GM12878 (cell line): ENCODE results near the gene ARL13A. TPM values are rescaled to one million over a fixed set of nuclear protein-coding genes. Genes with fewer than 3 reads are reported as not detected.

Source experiments
- ATAC-seq: fragments of 200-7000 bp; cut with Tn5 transposase; 3 replicates; pipeline ENCODE4 v1.9.1; 2020; ENCODE audit warnings: mild to moderate bottlenecking, moderate library complexity
- BruUV-seq: library from RNA; stranded (reverse); fragments of 400-500 nt; replicated peaks from 2 replicates; lab custom pipeline; 2021; lab: Mats Ljungman, UMichigan
- CTCF ChIA-PET: fragments of 300-600 bp; sonication (Branson Sonifier 250); formaldehyde crosslinking; extraction: SDS; loops from one replicate; lab custom pipeline; 2021; ENCODE audit warnings: inconsistent platforms; lab: Yijun Ruan, JAX
- POLR2A ChIA-PET: fragments of 350-600 bp; formaldehyde crosslinking; extraction: SDS; loops from one replicate; lab custom pipeline; 2021; ENCODE audit warnings: inconsistent platforms; lab: Charles Lee
- RAD21 ChIA-PET: fragments of 300-600 bp; sonication (Branson Sonifier 250); formaldehyde crosslinking; loops from one replicate; lab custom pipeline; 2023; ENCODE audit warnings: antibody characterized with exemption; ENCODE audit not compliant: unreplicated experiment; lab: Charles Lee
- SMC1A ChIA-PET: fragments of 300-600 bp; sonication (Branson Sonifier 250); formaldehyde crosslinking; loops from one replicate; lab custom pipeline; 2023; ENCODE audit not compliant: unreplicated experiment, uncharacterized antibody; lab: Charles Lee
- DNase-seq: peaks from one replicate; pipeline ENCODE4 v3.0.0-alpha.2; 2011; ENCODE audit warnings: low read depth, low spot score
- FAIRE-seq: peaks from 3 replicates; lab custom pipeline; 2011; peaks lifted over from hg19 to GRCh38; lab: Jason Lieb, UNC
- H2AFZ ChIP-seq: 2 replicates; pipeline ENCODE4 v1.6.0; 2011; ENCODE audit warnings: low read depth, low read length, control low read depth; ENCODE audit not compliant: control insufficient read depth
- H3K27ac ChIP-seq: 2 replicates; pipeline ENCODE4 v1.5.1; 2011; ENCODE audit warnings: control low read depth; ENCODE audit not compliant: control insufficient read depth, insufficient read depth
- H3K27me3 ChIP-seq, 2 experiments: replicated peaks in 1 of 2; 2 replicates each; pipeline versions ENCODE4 v1.6.0 to v1.6.1; 2011; ENCODE audit warnings: low read length in 1 of 2; ENCODE audit not compliant: control insufficient read depth in 2 of 2, insufficient read depth in 2 of 2
- H3K36me3 ChIP-seq, 2 experiments: 2 replicates each; pipeline ENCODE4 v1.5.1; 2011; ENCODE audit warnings: low read length in 1 of 2; ENCODE audit not compliant: control insufficient read depth in 2 of 2, insufficient read depth in 2 of 2
- H3K4me1 ChIP-seq: 2 replicates; pipeline ENCODE4 v1.6.1; 2011; ENCODE audit warnings: mild to moderate bottlenecking, low read length, moderate library complexity, mixed read lengths; ENCODE audit not compliant: control insufficient read depth, insufficient read depth
- H3K4me2 ChIP-seq: 2 replicates; pipeline ENCODE4 v1.6.0; 2011; ENCODE audit warnings: control low read depth; ENCODE audit not compliant: control insufficient read depth, insufficient read depth
- H3K4me3 ChIP-seq: fragments of 200-600 bp; sonication (generic); 2 replicates; pipeline ENCODE4 v1.5.1; 2016
- H3K79me2 ChIP-seq: 2 replicates; pipeline ENCODE4 v1.6.0; 2011; ENCODE audit warnings: low read length; ENCODE audit not compliant: control insufficient read depth, insufficient read depth
- H3K9ac ChIP-seq: 2 replicates; pipeline ENCODE4 v1.8.0; 2011; ENCODE audit warnings: low read length, control low read depth, mixed read lengths; ENCODE audit not compliant: control insufficient read depth, insufficient read depth
- H3K9me3 ChIP-seq: replicated peaks from 3 replicates; pipeline ENCODE4 v1.5.1; 2011; ENCODE audit warnings: mild to moderate bottlenecking, low read length; ENCODE audit not compliant: control insufficient read depth, insufficient read depth
- H4K20me1 ChIP-seq: 2 replicates; pipeline ENCODE4 v1.6.0; 2011; ENCODE audit not compliant: control insufficient read depth, insufficient read depth
- CHD4 ChIP-seq: fragments of 200-600 bp; sonication (generic); IDR thresholded peaks from 2 replicates; pipeline ENCODE4 v1.6.1; 2016; ENCODE audit warnings: mild to moderate bottlenecking
- CREM ChIP-seq: IDR thresholded peaks from 2 replicates; pipeline ENCODE4 v1.6.1; 2014; ENCODE audit warnings: antibody characterized with exemption, low read depth
- ETV6 ChIP-seq, 2 experiments: fragments of 450-650 bp in 1 of 2; IDR thresholded peaks in 1 of 2; conservative IDR thresholded peaks in 1 of 2; 2 replicates each; pipeline ENCODE4 v1.6.1; 2014; ENCODE audit warnings: antibody characterized with exemption in 1 of 2, borderline replicate concordance in 1 of 2, low read depth in 1 of 2, mild to moderate bottlenecking in 1 of 2, moderate library complexity in 1 of 2
- HCFC1 ChIP-seq: fragments of 150-350 bp; IDR thresholded peaks from 2 replicates; pipeline ENCODE4 v1.6.1; 2014; ENCODE audit warnings: low read length
- HDAC6 ChIP-seq: fragments of 200-600 bp; sonication (generic); IDR thresholded peaks from one replicate; pipeline ENCODE4 v1.8.0; 2017; ENCODE audit warnings: antibody characterized with exemption; ENCODE audit not compliant: unreplicated experiment
- IRF3 ChIP-seq: fragments of 450-650 bp; IDR thresholded peaks from 2 replicates; pipeline ENCODE4 v1.6.1; 2014; ENCODE audit warnings: mild to moderate bottlenecking
- NFYA ChIP-seq: IDR thresholded peaks from 2 replicates; pipeline ENCODE4 v1.6.1; 2011; ENCODE audit warnings: low read depth, mild to moderate bottlenecking, low read length, improper control_type of control experiment, borderline replicate concordance
- RCOR1 ChIP-seq: conservative IDR thresholded peaks from 2 replicates; pipeline ENCODE4 v1.6.1; 2012; ENCODE audit warnings: low read depth, low read length, improper control_type of control experiment
- SP1 ChIP-seq: IDR thresholded peaks from one replicate; pipeline ENCODE4 v1.6.1; 2011; ENCODE audit warnings: low read depth, low read length
- SUZ12 ChIP-seq: fragments of 200-600 bp; sonication (generic); IDR thresholded peaks from one replicate; pipeline ENCODE4 v1.6.1; 2018; ENCODE audit warnings: antibody characterized with exemption, mild to moderate bottlenecking; ENCODE audit not compliant: unreplicated experiment
- TCF3 ChIP-seq: IDR thresholded peaks from 2 replicates; pipeline ENCODE4 v1.6.1; 2012; ENCODE audit warnings: low read depth, mild to moderate bottlenecking, low read length, borderline replicate concordance; ENCODE audit not compliant: insufficient read depth
- ZBED1 ChIP-seq: IDR thresholded peaks from 2 replicates; pipeline ENCODE4 v1.6.1; 2016; ENCODE audit warnings: borderline replicate concordance
- WGBS: methylation state at CpG from one replicate; pipeline ENCODE4 v1.1.6; 2016; ENCODE audit warnings: low lambda C conversion rate; ENCODE audit not compliant: insufficient replicate concordance, insufficient coverage; ENCODE audit errors: missing lambda C conversion rate; 5-methylcytosine and 5-hydroxymethylcytosine counted together
- in situ Hi-C: fragments of 300-500 bp; cut with MboI; formaldehyde crosslinking; loops from 9 replicates; pipeline ENCODE4 v1.14.3; 2018; ENCODE audit warnings: mixed read lengths
- intact Hi-C: fragments of 100-400 bp; cut with micrococcal nuclease; formaldehyde crosslinking; loops from one replicate; pipeline ENCODE4 v1.14.2; 2022; ENCODE audit not compliant: unreplicated experiment
- polyA plus RNA-seq, 11 experiments: library from polyadenylated mRNA; depleted of rRNA in 4 of 11; unstranded in 6 of 11; stranded (reverse) in 5 of 11; fragments of >200 nt; fragmentation: Nextera tagmentation in 4 of 11; fragmentation: Illumina TruSeq in 1 of 11; extraction: Ambion mirVana in 4 of 11; extraction: Trizol in 1 of 11; gene quantifications; 1 replicate in 1 of 11; 2 replicates in 10 of 11; pipeline versions ENCODE4 v1.2.1 to v1.2.3, GENCODE V29; 2011 to 2016; ENCODE audit warnings: inconsistent platforms in 2 of 11, missing spikeins in 2 of 11, low read depth in 1 of 11
- total RNA-seq, 4 experiments: library from RNA; depleted of rRNA in 3 of 4; stranded (reverse); fragments of >200 nt in 3 of 4; fragmentation: Illumina TruSeq in 1 of 4; extraction: Trizol in 1 of 4; gene quantifications; 2 replicates each; pipeline versions ENCODE4 v1.2.1 to v1.2.3, GENCODE V29; 2013 to 2021
- TF ChIP-seq, protein P1 (sequence below): IDR thresholded peaks from 2 replicates; pipeline ENCODE4 v1.6.1; 2012; ENCODE audit warnings: improper control_type of control experiment, low read depth, low read length; ENCODE audit not compliant: insufficient replicate concordance

The ARL13A gene
- total and polyA plus RNA-seq, 10 of the 15 experiments (the other 5 are each of a cell fraction or from before 2014, with no cell fraction given) = not detected

- H3K9ac ChIP-seq = no peak overlapping the region
- no peak for DNase-seq
- H3K9me3 ChIP-seq = no peaks in the 10 kb centered on the region
- H3K36me3 ChIP-seq = no peaks in the 10 kb centered on the region
- no peak overlapping the region for H3K27ac ChIP-seq
- no peaks in the 10 kb centered on the region for H3K79me2 ChIP-seq
- ChIA-PET POLR2A (no interaction called here), SMC1A (no interaction called here), CTCF (no interaction called here), RAD21 (no interaction called here)
- intact Hi-C loops = no loop called here
- TF ChIP-seq ZBED1 (no peak), HDAC6 (no peak), TCF3 (no peak), SP1 (no peak), HCFC1 (no peak), ETV6 (conservative IDR thresholded peaks at IDR 0.05 in 1 of 2, IDR thresholded peaks at IDR 0.05 in 1 of 2; ENCODE audit: borderline replicate concordance in 1 of 2, low read depth in 1 of 2) (no peak), CHD4 (no peak)
- H4K20me1 ChIP-seq = no peaks in the 10 kb centered on the region
- no peak overlapping the region for H3K4me3 ChIP-seq
- H3K4me1 ChIP-seq = no peaks in the 10 kb centered on the region
- in situ Hi-C loops = no loop called here
- no peak for ATAC-seq
- H2AFZ ChIP-seq = no peak overlapping the region
- BruUV-seq = no TSS peak
- no peaks in the 10 kb centered on the region for H3K27me3 ChIP-seq
- H3K4me2 ChIP-seq = no peak overlapping the region
- no peak for FAIRE-seq
Measured at GRCh38 chrX:100984818-100985217, 15.3 kb downstream of the ARL13A start.

DNA sequence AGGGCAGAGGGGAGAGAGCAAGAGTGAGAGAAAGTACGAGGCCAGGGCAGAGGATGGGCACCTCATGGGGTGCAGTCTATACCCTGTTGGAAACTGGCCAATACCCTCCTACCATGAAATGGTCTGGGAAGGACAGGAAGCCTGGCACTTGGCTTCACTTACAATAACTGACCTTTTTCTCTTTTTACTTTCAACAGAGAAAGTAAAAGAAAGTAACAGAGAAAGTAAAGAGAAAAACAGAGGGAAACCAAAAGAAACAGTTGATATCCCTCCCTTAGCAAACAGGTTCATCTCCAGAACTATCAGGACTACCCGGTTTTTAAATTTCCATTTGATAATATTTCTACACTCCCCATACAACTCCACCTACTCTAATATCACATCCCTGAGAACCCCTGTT is 20.6 kb downstream of the ARL13A start:
- ChIA-PET CTCF (no interaction called here), POLR2A (no interaction called here), SMC1A (no interaction called here), RAD21 (no interaction called here)
- ATAC-seq = no peak
- no peak overlapping the region for H2AFZ ChIP-seq
- FAIRE-seq = no peak
- TF ChIP-seq NFYA = no peak
- no peak for TF ChIP-seq SUZ12
- no peak for TF ChIP-seq CREM
- TF ChIP-seq, protein P1, sequence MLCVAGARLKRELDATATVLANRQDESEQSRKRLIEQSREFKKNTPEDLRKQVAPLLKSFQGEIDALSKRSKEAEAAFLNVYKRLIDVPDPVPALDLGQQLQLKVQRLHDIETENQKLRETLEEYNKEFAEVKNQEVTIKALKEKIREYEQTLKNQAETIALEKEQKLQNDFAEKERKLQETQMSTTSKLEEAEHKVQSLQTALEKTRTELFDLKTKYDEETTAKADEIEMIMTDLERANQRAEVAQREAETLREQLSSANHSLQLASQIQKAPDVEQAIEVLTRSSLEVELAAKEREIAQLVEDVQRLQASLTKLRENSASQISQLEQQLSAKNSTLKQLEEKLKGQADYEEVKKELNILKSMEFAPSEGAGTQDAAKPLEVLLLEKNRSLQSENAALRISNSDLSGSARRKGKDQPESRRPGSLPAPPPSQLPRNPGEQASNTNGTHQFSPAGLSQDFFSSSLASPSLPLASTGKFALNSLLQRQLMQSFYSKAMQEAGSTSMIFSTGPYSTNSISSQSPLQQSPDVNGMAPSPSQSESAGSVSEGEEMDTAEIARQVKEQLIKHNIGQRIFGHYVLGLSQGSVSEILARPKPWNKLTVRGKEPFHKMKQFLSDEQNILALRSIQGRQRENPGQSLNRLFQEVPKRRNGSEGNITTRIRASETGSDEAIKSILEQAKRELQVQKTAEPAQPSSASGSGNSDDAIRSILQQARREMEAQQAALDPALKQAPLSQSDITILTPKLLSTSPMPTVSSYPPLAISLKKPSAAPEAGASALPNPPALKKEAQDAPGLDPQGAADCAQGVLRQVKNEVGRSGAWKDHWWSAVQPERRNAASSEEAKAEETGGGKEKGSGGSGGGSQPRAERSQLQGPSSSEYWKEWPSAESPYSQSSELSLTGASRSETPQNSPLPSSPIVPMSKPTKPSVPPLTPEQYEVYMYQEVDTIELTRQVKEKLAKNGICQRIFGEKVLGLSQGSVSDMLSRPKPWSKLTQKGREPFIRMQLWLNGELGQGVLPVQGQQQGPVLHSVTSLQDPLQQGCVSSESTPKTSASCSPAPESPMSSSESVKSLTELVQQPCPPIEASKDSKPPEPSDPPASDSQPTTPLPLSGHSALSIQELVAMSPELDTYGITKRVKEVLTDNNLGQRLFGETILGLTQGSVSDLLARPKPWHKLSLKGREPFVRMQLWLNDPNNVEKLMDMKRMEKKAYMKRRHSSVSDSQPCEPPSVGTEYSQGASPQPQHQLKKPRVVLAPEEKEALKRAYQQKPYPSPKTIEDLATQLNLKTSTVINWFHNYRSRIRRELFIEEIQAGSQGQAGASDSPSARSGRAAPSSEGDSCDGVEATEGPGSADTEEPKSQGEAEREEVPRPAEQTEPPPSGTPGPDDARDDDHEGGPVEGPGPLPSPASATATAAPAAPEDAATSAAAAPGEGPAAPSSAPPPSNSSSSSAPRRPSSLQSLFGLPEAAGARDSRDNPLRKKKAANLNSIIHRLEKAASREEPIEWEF = no peak
- no peak for TF ChIP-seq RCOR1
- no peak for TF ChIP-seq IRF3
- in situ Hi-C loops (no loop called here), intact Hi-C loops (no loop called here)
- H3K27me3 ChIP-seq = no peaks in the 10 kb centered on the region
- no TSS peak for BruUV-seq
- no peaks in the 10 kb centered on the region for H3K79me2 ChIP-seq
- no peak overlapping the region for H3K4me3 ChIP-seq
- peaks cover 5% of the 10 kb centered on the region for H3K4me1 ChIP-seq
- DNase-seq = no peak
- no peaks in the 10 kb centered on the region for H3K9me3 ChIP-seq
- WGBS = 24% methylated on average over 2 of the region's 2 CpGs
- H3K36me3 ChIP-seq = no peaks in the 10 kb centered on the region
- H3K27ac ChIP-seq = no peak overlapping the region
- no peak overlapping the region for H3K9ac ChIP-seq
- no peaks in the 10 kb centered on the region for H4K20me1 ChIP-seq
- H3K4me2 ChIP-seq = no peak overlapping the region
